Amygdala (tissue), 56 donors: Measurements from ENCODE around the gene LAMA3.
"Not testable (repeated sequence)": the region's sequence is repeated elsewhere in the genome, so short reads cannot be mapped to it uniquely, and the experiment has no call there.

Source experiments
- DNase-seq, 56 donors: peaks; one replicate each; lab custom pipeline; 2025; lab: John Stamatoyannopoulos, UW

LAMA3 gene

GRCh38 chr18:23703057-23703986 is 14.1 kb downstream of the LAMA3 start:
- peak in 3 of 56 donors; percentile 6 to 26 (median 15) for DNase-seq

GRCh38 chr18:23703987-23704384 is 14.7 kb downstream of the LAMA3 start:
- DNase-seq = no peak

GRCh38 chr18:23704806-23705205 is 15.6 kb downstream of the LAMA3 start:
- DNase-seq = no peak

GRCh38 chr18:23706971-23707640 is 17.9 kb downstream of the LAMA3 start:
- DNase-seq = no peak

- no peak for DNase-seq
Measured at GRCh38 chr18:23710068-23710527, 20.8 kb downstream of the LAMA3 start.

- no peak for DNase-seq
Measured at GRCh38 chr18:23710946-23711345, 21.7 kb downstream of the LAMA3 start.

- no peak for DNase-seq
Measured at GRCh38 chr18:23711426-23711825, 22.2 kb downstream of the LAMA3 start.

- DNase-seq = no peak
Measured at GRCh38 chr18:23712445-23712844, 23.2 kb downstream of the LAMA3 start.

- DNase-seq = no peak
Measured at GRCh38 chr18:23714576-23714975, 25.3 kb downstream of the LAMA3 start.

GRCh38 chr18:23716079-23716478 is 26.8 kb downstream of the LAMA3 start:
- DNase-seq = not testable (repeated sequence)

- DNase-seq = peak in 13 of 56 donors; percentile 2 to 35 (median 11)
Measured at GRCh38 chr18:23716516-23716915, 27.3 kb downstream of the LAMA3 start.

- no peak for DNase-seq
Measured at GRCh38 chr18:23716966-23717365, 27.7 kb downstream of the LAMA3 start.

GRCh38 chr18:23718243-23718720 is 29.0 kb downstream of the LAMA3 start:
- no peak for DNase-seq

GRCh38 chr18:23718731-23719130 is 29.5 kb downstream of the LAMA3 start:
- no peak for DNase-seq

GRCh38 chr18:23719634-23720201 is 30.5 kb downstream of the LAMA3 start:
- no peak for DNase-seq

- peak in 1 of 56 donors; percentile 2 for DNase-seq
Measured at GRCh38 chr18:23721696-23722480, 32.6 kb downstream of the LAMA3 start.

GRCh38 chr18:23722646-23723045 is 33.4 kb downstream of the LAMA3 start:
- DNase-seq = no peak

GRCh38 chr18:23723121-23723520 is 33.9 kb downstream of the LAMA3 start:
- DNase-seq = no peak

- no peak for DNase-seq
Measured at GRCh38 chr18:23724681-23725080, 35.4 kb downstream of the LAMA3 start.

- DNase-seq = no peak
Measured at GRCh38 chr18:23725351-23725750, 36.1 kb downstream of the LAMA3 start.
